Left hindlimb (tissue), 1 donor: Measurements from ENCODE around the gene CRTC3.
"Not testable (repeated sequence)": the region's sequence is repeated elsewhere in the genome, so short reads cannot be mapped to it uniquely, and the experiment has no call there.

Experiments used
- DNase-seq: peaks from one replicate; pipeline ENCODE4 v3.0.0-alpha.2; 2018

The CRTC3 gene

GRCh38 chr15:90529371-90530249 lies at the start of gene CRTC3:
Gene CRTC3, plus strand, starts transcription at chr15:90529923. Its CDS starts 149 bp downstream, at chr15:90530072.
- peak; percentile 70 for DNase-seq

- no peak for DNase-seq
Measured at GRCh38 chr15:90481023-90481422, 48.7 kb upstream of the CRTC3 start.

- DNase-seq, result peak; percentile 53
Measured at GRCh38 chr15:90482124-90483011, 47.4 kb upstream of the CRTC3 start.

GRCh38 chr15:90483012-90483307 lies 46.8 kb upstream of the CRTC3 start:
- DNase-seq, result no peak

GRCh38 chr15:90483637-90484036 lies 46.1 kb upstream of the CRTC3 start:
- DNase-seq, result no peak

GRCh38 chr15:90487186-90487585 lies 42.5 kb upstream of the CRTC3 start:
- no peak for DNase-seq

GRCh38 chr15:90489514-90489913 lies 40.2 kb upstream of the CRTC3 start:
- no peak for DNase-seq

GRCh38 chr15:90489944-90490343 lies 39.8 kb upstream of the CRTC3 start:
- DNase-seq, result no peak

- no peak for DNase-seq
Measured at GRCh38 chr15:90493647-90494046, 36.1 kb upstream of the CRTC3 start.

- no peak for DNase-seq
Measured at GRCh38 chr15:90495067-90495466, 34.7 kb upstream of the CRTC3 start.

- no peak for DNase-seq
Measured at GRCh38 chr15:90496791-90497190, 32.9 kb upstream of the CRTC3 start.

- DNase-seq, result no peak
Measured at GRCh38 chr15:90497376-90497775, 32.3 kb upstream of the CRTC3 start.

GRCh38 chr15:90497912-90498311 lies 31.8 kb upstream of the CRTC3 start:
- no peak for DNase-seq

- no peak for DNase-seq
Measured at GRCh38 chr15:90500171-90500570, 29.6 kb upstream of the CRTC3 start.

- DNase-seq, result no peak
Measured at GRCh38 chr15:90501898-90502297, 27.8 kb upstream of the CRTC3 start.

- DNase-seq, result not testable (repeated sequence)
Measured at GRCh38 chr15:90510781-90511180, 18.9 kb upstream of the CRTC3 start.

- not testable (repeated sequence) for DNase-seq
Measured at GRCh38 chr15:90511211-90511618, 18.5 kb upstream of the CRTC3 start.

- DNase-seq, result no peak
Measured at GRCh38 chr15:90512276-90512675, 17.4 kb upstream of the CRTC3 start.

GRCh38 chr15:90512981-90513380 lies 16.7 kb upstream of the CRTC3 start:
- no peak for DNase-seq

GRCh38 chr15:90513448-90513847 lies 16.3 kb upstream of the CRTC3 start:
- no peak for DNase-seq

GRCh38 chr15:90513893-90514292 lies 15.8 kb upstream of the CRTC3 start:
- not testable (repeated sequence) for DNase-seq

- DNase-seq, result no peak
Measured at GRCh38 chr15:90519688-90520087, 10.0 kb upstream of the CRTC3 start.

- DNase-seq, result no peak
Measured at GRCh38 chr15:90520365-90520764, 9.4 kb upstream of the CRTC3 start.

- DNase-seq, result no peak
Measured at GRCh38 chr15:90523373-90523772, 6.3 kb upstream of the CRTC3 start.
